Measurements from ENCODE around the gene GPATCH1. TPM values are rescaled to one million over a fixed set of nuclear protein-coding genes. Genes with fewer than 3 reads are reported as not detected.

Gene GPATCH1
- total RNA-seq, 1 donor from 2014 or later = 6.7 TPM

GRCh38 chr19:33063753-33064457 lies 17.1 kb upstream of the GPATCH1 start:
- no peak for DNase-seq (ENCODE audit: low read depth)
- Histone ChIP-seq H3K4me3 (ENCODE audit: low read depth, low read length) (peak overlapping the region; percentile 86), H3K27me3 (ENCODE audit: control insufficient read depth, insufficient read depth, low read length) (no peaks in the 10 kb centered on the region), H3K36me3 (ENCODE audit: control insufficient read depth, insufficient read depth, low read length) (no peaks in the 10 kb centered on the region)
- no peak for TF ChIP-seq CTCF (IDR thresholded peaks at IDR 0.05; ENCODE audit: insufficient read depth, low read length, poor library complexity, severe bottlenecking)

- Histone ChIP-seq H3K4me3 (ENCODE audit: low read depth, low read length) (peak overlapping the region; percentile 86), H3K27me3 (ENCODE audit: control insufficient read depth, insufficient read depth, low read length) (no peaks in the 10 kb centered on the region), H3K36me3 (ENCODE audit: control insufficient read depth, insufficient read depth, low read length) (no peaks in the 10 kb centered on the region)
- TF ChIP-seq CTCF (IDR thresholded peaks at IDR 0.05; ENCODE audit: insufficient read depth, low read length, poor library complexity, severe bottlenecking) = no peak
- no peak for DNase-seq (ENCODE audit: low read depth)
Measured at GRCh38 chr19:33064458-33064791, 16.6 kb upstream of the GPATCH1 start.

- no peak for DNase-seq (ENCODE audit: low read depth)
- TF ChIP-seq CTCF (IDR thresholded peaks at IDR 0.05; ENCODE audit: insufficient read depth, low read length, poor library complexity, severe bottlenecking) = no peak
- Histone ChIP-seq H3K36me3 (ENCODE audit: control insufficient read depth, insufficient read depth, low read length) (no peaks in the 10 kb centered on the region), H3K4me3 (ENCODE audit: low read depth, low read length) (peak within 1 kb of the TSS; percentile 86), H3K27me3 (ENCODE audit: control insufficient read depth, insufficient read depth, low read length) (no peaks in the 10 kb centered on the region)
Measured at GRCh38 chr19:33064792-33065550, 16.0 kb upstream of the GPATCH1 start, which contains the start of gene RHPN2. TSS of gene RHPN2 (minus strand) at chr19:33064888. CDS start at chr19:33064852, 36 bp downstream.

GRCh38 chr19:33066543-33066942 lies 14.4 kb upstream of the GPATCH1 start:
- no peak for TF ChIP-seq CTCF (IDR thresholded peaks at IDR 0.05; ENCODE audit: insufficient read depth, low read length, poor library complexity, severe bottlenecking)
- Histone ChIP-seq H3K4me3 (ENCODE audit: low read depth, low read length) (no peak overlapping the region), H3K36me3 (ENCODE audit: control insufficient read depth, insufficient read depth, low read length) (no peaks in the 10 kb centered on the region), H3K27me3 (ENCODE audit: control insufficient read depth, insufficient read depth, low read length) (no peaks in the 10 kb centered on the region)
- DNase-seq (ENCODE audit: low read depth) = no peak

GRCh38 chr19:33067121-33067520 lies 13.9 kb upstream of the GPATCH1 start:
- DNase-seq (ENCODE audit: low read depth) = no peak
- Histone ChIP-seq H3K4me3 (ENCODE audit: low read depth, low read length) (no peak overlapping the region), H3K27me3 (ENCODE audit: control insufficient read depth, insufficient read depth, low read length) (no peaks in the 10 kb centered on the region), H3K36me3 (ENCODE audit: control insufficient read depth, insufficient read depth, low read length) (no peaks in the 10 kb centered on the region)
- no peak for TF ChIP-seq CTCF (IDR thresholded peaks at IDR 0.05; ENCODE audit: insufficient read depth, low read length, poor library complexity, severe bottlenecking)

Measured in kidney epithelial cell (primary cell).